IMR-90 (cell line): Measurements from ENCODE around the gene ADAP2. TPM values are rescaled to one million over a fixed set of nuclear protein-coding genes. Genes with fewer than 3 reads are reported as not detected.

Experiments used
- ATAC-seq: fragments of 200-7000 bp; cut with Tn5 transposase; 2 replicates; pipeline ENCODE4 v1.9.1; 2020; ENCODE audit warnings: low read depth, mild to moderate bottlenecking, moderate library complexity
- BruUV-seq: library from RNA; stranded (reverse); fragments of 400-500 nt; replicated peaks from 2 replicates; lab custom pipeline; 2021; lab: Mats Ljungman, UMichigan
- CTCF ChIA-PET: fragments of 300-600 bp; formaldehyde crosslinking; extraction: SDS; loops from one replicate; lab custom pipeline; 2021; ENCODE audit warnings: antibody characterized with exemption; lab: Yijun Ruan, JAX
- POLR2A ChIA-PET: fragments of 300-600 bp; sonication (Branson Sonifier 250); formaldehyde crosslinking; loops from one replicate; lab custom pipeline; 2022; ENCODE audit warnings: antibody characterized with exemption; ENCODE audit not compliant: unreplicated experiment; lab: Charles Lee
- DNase-seq: peaks from one replicate; pipeline ENCODE4 v3.0.0; 2013
- H2AFZ ChIP-seq: replicated peaks from 2 replicates; pipeline ENCODE3; 2013; ENCODE audit warnings: low read length, mild to moderate bottlenecking; ENCODE audit not compliant: poor library complexity
- H2AK5ac ChIP-seq: 2 replicates; pipeline ENCODE4 v1.6.1; 2013; ENCODE audit warnings: low read depth, low read length, inconsistent platforms
- H2AK9ac ChIP-seq: replicated peaks from 2 replicates; pipeline ENCODE3; 2013; ENCODE audit warnings: mild to moderate bottlenecking, low read depth, low read length, moderate library complexity; ENCODE audit not compliant: poor library complexity
- H2BK120ac ChIP-seq: 2 replicates; pipeline ENCODE4 v1.6.1; 2013; ENCODE audit warnings: low read depth, low read length, inconsistent platforms
- H2BK15ac ChIP-seq: 3 replicates; pipeline ENCODE4 v1.6.1; 2013; ENCODE audit warnings: low read depth, low read length, inconsistent platforms
- H2BK20ac ChIP-seq: 2 replicates; pipeline ENCODE4 v1.6.1; 2013; ENCODE audit warnings: low read depth, mild to moderate bottlenecking, inconsistent platforms, low read length, moderate library complexity
- H2BK5ac ChIP-seq: 2 replicates; pipeline ENCODE4 v1.6.1; 2013; ENCODE audit warnings: mild to moderate bottlenecking, low read depth, low read length, inconsistent platforms; ENCODE audit not compliant: poor library complexity, severe bottlenecking
- H3K14ac ChIP-seq: replicated peaks from 2 replicates; pipeline ENCODE4 v1.6.1; 2013; ENCODE audit warnings: low read depth, low read length, inconsistent platforms
- H3K18ac ChIP-seq: 2 replicates; pipeline ENCODE4 v1.6.1; 2013; ENCODE audit warnings: low read depth, low read length, control low read depth
- H3K23ac ChIP-seq: 2 replicates; pipeline ENCODE4 v1.6.1; 2013; ENCODE audit warnings: low read depth, low read length, inconsistent platforms
- H3K27ac ChIP-seq: 2 replicates; pipeline ENCODE4 v1.5.1; 2013; ENCODE audit warnings: mild to moderate bottlenecking, control low read depth, low read length; ENCODE audit not compliant: insufficient read depth
- H3K27me3 ChIP-seq: 2 replicates; pipeline ENCODE4 v1.6.1; 2013; ENCODE audit warnings: low read length; ENCODE audit not compliant: control insufficient read depth, insufficient read depth
- H3K36me3 ChIP-seq: 2 replicates; pipeline ENCODE4 v1.6.1; 2013; ENCODE audit warnings: low read length, mixed read lengths; ENCODE audit not compliant: control insufficient read depth, insufficient read depth
- H3K4ac ChIP-seq: 2 replicates; pipeline ENCODE4 v1.6.1; 2013; ENCODE audit warnings: low read depth, low read length, inconsistent platforms
- H3K4me1 ChIP-seq: 2 replicates; pipeline ENCODE4 v1.6.1; 2013; ENCODE audit warnings: low read length, mixed read lengths; ENCODE audit not compliant: control insufficient read depth, insufficient read depth
- H3K4me2 ChIP-seq: 2 replicates; pipeline ENCODE4 v1.6.1; 2013; ENCODE audit warnings: low read depth, mild to moderate bottlenecking, control low read depth, low read length, moderate library complexity
- H3K4me3 ChIP-seq: 2 replicates; pipeline ENCODE4 v1.5.1; 2013; ENCODE audit warnings: low read depth, mild to moderate bottlenecking, control low read depth, low read length, moderate library complexity; ENCODE audit not compliant: insufficient read depth
- H3K56ac ChIP-seq: 2 replicates; pipeline ENCODE4 v1.6.1; 2013; ENCODE audit warnings: low read length, inconsistent platforms; ENCODE audit not compliant: insufficient read depth; ENCODE audit errors: extremely low read depth
- H3K79me1 ChIP-seq, 2 experiments: 2 replicates each; pipeline ENCODE4 v1.6.1; 2013; ENCODE audit warnings: low read length in 2 of 2, inconsistent platforms in 1 of 2, low read depth in 1 of 2
- H3K9ac ChIP-seq: 2 replicates; pipeline ENCODE4 v1.6.1; 2013; ENCODE audit warnings: low read depth, low read length, control low read depth
- H3K9me1 ChIP-seq: 2 replicates; pipeline ENCODE4 v1.6.1; 2013; ENCODE audit warnings: low read length, inconsistent platforms; ENCODE audit not compliant: insufficient read depth
- H3K9me3 ChIP-seq: 2 replicates; pipeline ENCODE4 v1.6.1; 2013; ENCODE audit warnings: low read length; ENCODE audit not compliant: control insufficient read depth, insufficient read depth
- H4K20me1 ChIP-seq: 2 replicates; pipeline ENCODE4 v1.6.1; 2013; ENCODE audit warnings: low read length, inconsistent platforms; ENCODE audit not compliant: insufficient read depth
- H4K5ac ChIP-seq: 2 replicates; pipeline ENCODE4 v1.6.1; 2013; ENCODE audit warnings: mild to moderate bottlenecking, low read depth, low read length, control low read depth
- H4K8ac ChIP-seq, 2 experiments: 2 replicates each; pipeline ENCODE4 v1.6.1; 2013; ENCODE audit warnings: low read depth in 2 of 2, low read length in 2 of 2, control low read depth in 1 of 2, inconsistent platforms in 1 of 2
- H4K91ac ChIP-seq: 2 replicates; pipeline ENCODE4 v1.6.1; 2013; ENCODE audit warnings: low read depth, low read length, inconsistent platforms; ENCODE audit not compliant: insufficient read depth
- BHLHE40 ChIP-seq: fragments of 150-350 bp; IDR thresholded peaks from 2 replicates; pipeline ENCODE4 v1.6.1; 2016; ENCODE audit warnings: mild to moderate bottlenecking, low read depth, low read length
- CEBPB ChIP-seq: IDR thresholded peaks from 2 replicates; pipeline ENCODE4 v1.6.1; 2012; ENCODE audit warnings: low read depth, low read length, improper control_type of control experiment
- CHD1 ChIP-seq: IDR thresholded peaks from 2 replicates; pipeline ENCODE4 v1.6.1; 2012; ENCODE audit warnings: low read depth, low read length, improper control_type of control experiment
- CTCF ChIP-seq: conservative IDR thresholded peaks from 2 replicates; pipeline ENCODE4 v1.5.1; 2012; ENCODE audit warnings: mild to moderate bottlenecking, low read depth, low read length, improper control_type of control experiment
- ELK1 ChIP-seq: fragments of 150-350 bp; IDR thresholded peaks from 2 replicates; pipeline ENCODE4 v1.6.1; 2016; ENCODE audit warnings: low read depth, mild to moderate bottlenecking, low read length, moderate library complexity, borderline replicate concordance
- FOS ChIP-seq: fragments of 150-350 bp; IDR thresholded peaks from 2 replicates; pipeline ENCODE4 v1.6.1; 2016; ENCODE audit warnings: low read depth, low read length
- MAFK ChIP-seq: IDR thresholded peaks from 2 replicates; pipeline ENCODE4 v1.6.1; 2012; ENCODE audit warnings: low read depth, low read length, improper control_type of control experiment
- MAZ ChIP-seq: IDR thresholded peaks from 2 replicates; pipeline ENCODE4 v1.6.1; 2012; ENCODE audit warnings: low read depth, mild to moderate bottlenecking, low read length, improper control_type of control experiment, moderate library complexity, borderline replicate concordance
- NFE2L2 ChIP-seq: fragments of 150-350 bp; IDR thresholded peaks from 2 replicates; pipeline ENCODE4 v1.6.1; 2016; ENCODE audit warnings: low read depth, mild to moderate bottlenecking, low read length
- POLR2A ChIP-seq: IDR thresholded peaks from 2 replicates; pipeline ENCODE4 v1.6.1; 2012; ENCODE audit warnings: mild to moderate bottlenecking, low read depth, low read length
- RAD21 ChIP-seq: IDR thresholded peaks from 2 replicates; pipeline ENCODE4 v1.6.1; 2012; ENCODE audit warnings: low read length, improper control_type of control experiment
- RFX5 ChIP-seq: IDR thresholded peaks from 2 replicates; pipeline ENCODE4 v1.8.0; 2012; ENCODE audit warnings: low read depth, mild to moderate bottlenecking, low read length, moderate library complexity
- SMC3 ChIP-seq: fragments of 150-350 bp; IDR thresholded peaks from 2 replicates; pipeline ENCODE4 v1.6.1; 2016; ENCODE audit warnings: low read depth, mild to moderate bottlenecking, antibody characterized with exemption, low read length, moderate library complexity
- USF2 ChIP-seq: fragments of 150-350 bp; IDR thresholded peaks from 2 replicates; pipeline ENCODE4 v1.6.1; 2017; ENCODE audit warnings: mild to moderate bottlenecking, antibody characterized with exemption, low read length, low read depth
- WGBS, 2 experiments: methylation state at CpG; one replicate each; pipeline versions ENCODE4 v1.1.5 to v1.1.7; 2013; ENCODE audit warnings: missing lambda C conversion rate in 2 of 2; ENCODE audit not compliant: insufficient read length in 1 of 2; ENCODE audit errors: extremely low coverage in 2 of 2; 5-methylcytosine and 5-hydroxymethylcytosine counted together
- dilution Hi-C: fragments of 300-500 bp; cut with HindIII; formaldehyde crosslinking; loops from one replicate; pipeline ENCODE4 v1.14.3; 2018; ENCODE audit warnings: low sequenced_read_pairs; ENCODE audit not compliant: unreplicated experiment
- in situ Hi-C: fragments of 300-500 bp; cut with MboI; formaldehyde crosslinking; loops from 3 replicates; pipeline ENCODE4 v1.14.3; 2019; ENCODE audit warnings: low sequenced_read_pairs, inconsistent platforms, mixed read lengths
- intact Hi-C: fragments of 100-400 bp; cut with micrococcal nuclease; formaldehyde crosslinking; loops from 2 replicates; pipeline ENCODE4 v1.10.0; 2022
- polyA plus RNA-seq, 3 experiments: library from polyadenylated mRNA; depleted of rRNA; stranded (reverse); fragments of >200 nt; gene quantifications; 2 replicates each; pipeline ENCODE4 v1.2.3, GENCODE V29; 2012; ENCODE audit warnings: low replicate concordance in 1 of 3
- total RNA-seq: library from RNA; depleted of rRNA; stranded (reverse); fragments of >200 nt; gene quantifications from 2 replicates; pipeline ENCODE4 v1.2.3, GENCODE V29; 2012

The ADAP2 gene
- total and polyA plus RNA-seq, 2 of the 4 experiments (the other 2 are of a cell fraction) = 0.90 to 1.2 TPM

GRCh38 chr17:30981531-30982519, 60.1 kb downstream of the ADAP2 start:
- no peak overlapping the region for H2BK120ac ChIP-seq
- no TSS peak for BruUV-seq
- no peak overlapping the region for H2AFZ ChIP-seq
- no peak overlapping the region for H3K9ac ChIP-seq
- in situ Hi-C loops (no loop called here), intact Hi-C loops (no loop called here), dilution Hi-C loops (no loop called here)
- no peaks in the 10 kb centered on the region for H3K27me3 ChIP-seq
- H3K4me3 ChIP-seq = no peak overlapping the region
- H3K4me2 ChIP-seq = no peak overlapping the region
- POLR2A ChIA-PET = no interaction called here
- CTCF ChIA-PET = no interaction called here
- no peak overlapping the region for H4K91ac ChIP-seq
- H3K4ac ChIP-seq = no peak overlapping the region
- H3K9me1 ChIP-seq = peaks cover 9% of the 10 kb centered on the region
- H3K79me1 ChIP-seq = peaks cover 0 to 16% of the 10 kb centered on the region in 2 experiments; a peak in 2 of 4 replicates
- H2AK9ac ChIP-seq = peak overlapping the region; percentile 50
- H2BK15ac ChIP-seq = no peak overlapping the region
- no peak overlapping the region for H3K56ac ChIP-seq
- H3K36me3 ChIP-seq = peaks cover 7% of the 10 kb centered on the region
- WGBS, 2 experiments = 89% methylated on average over 3 of the region's 8 CpGs; no CpG with 5 or more reads in 1 of the 2 experiments
- H3K9me3 ChIP-seq = no peaks in the 10 kb centered on the region
- ATAC-seq = no peak
- H2BK20ac ChIP-seq = no peak overlapping the region
- H3K18ac ChIP-seq = no peak overlapping the region
- no peak overlapping the region for H2AK5ac ChIP-seq
- no peaks in the 10 kb centered on the region; the same call in 1 of the 2 replicates for H4K20me1 ChIP-seq
- no peaks in the 10 kb centered on the region for H3K4me1 ChIP-seq
- no peak overlapping the region for H4K8ac ChIP-seq
- no peak overlapping the region for H4K5ac ChIP-seq
- H3K27ac ChIP-seq = no peak overlapping the region
- no peak for DNase-seq
- no peak overlapping the region for H2BK5ac ChIP-seq
- H3K14ac ChIP-seq = no peak overlapping the region
- H3K23ac ChIP-seq = no peak overlapping the region
- TF ChIP-seq MAFK (no peak), CEBPB (no peak), CHD1 (no peak), USF2 (no peak), SMC3 (no peak), NFE2L2 (no peak), POLR2A (no peak), RFX5 (no peak), CTCF (no peak), BHLHE40 (no peak), FOS (no peak), ELK1 (no peak), MAZ (no peak), RAD21 (no peak)
